Panc1 (cell line): Measurements from ENCODE around the gene DRD3.

ENCODE experiments used
- POLR2AphosphoS5 ChIP-seq: IDR thresholded peaks from 2 replicates; pipeline ENCODE4 v1.6.1; 2012; ENCODE audit warnings: mild to moderate bottlenecking, low read depth, low read length, moderate library complexity
- TF ChIP-seq, protein P1 (sequence below): fragments of 450-650 bp; IDR thresholded peaks from 2 replicates; pipeline ENCODE4 v1.5.1; 2017; ENCODE audit warnings: mild to moderate bottlenecking

DNA sequence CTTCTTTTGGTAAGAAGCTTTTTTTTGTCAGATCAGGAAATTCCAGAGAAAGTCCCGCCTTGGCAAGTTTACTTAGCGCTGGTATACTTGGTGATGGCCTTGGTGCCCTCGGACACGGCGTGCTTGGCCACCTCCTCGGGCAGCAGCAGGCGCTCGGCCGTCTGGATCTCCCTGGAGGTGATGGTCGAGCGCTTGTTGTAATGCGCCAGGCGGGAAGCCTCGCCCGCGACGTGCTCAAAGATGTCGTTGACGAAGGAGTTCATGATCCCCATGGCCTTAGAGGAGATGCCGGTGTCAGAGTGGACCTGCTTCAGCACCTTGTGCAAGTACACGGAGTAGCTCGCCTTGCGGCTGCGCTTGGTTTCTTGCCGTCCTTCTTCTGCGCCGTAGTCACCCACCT lies 75.7 kb downstream of the DRD3 start:
- no peak for TF ChIP-seq POLR2AphosphoS5
- TF ChIP-seq, protein P1, sequence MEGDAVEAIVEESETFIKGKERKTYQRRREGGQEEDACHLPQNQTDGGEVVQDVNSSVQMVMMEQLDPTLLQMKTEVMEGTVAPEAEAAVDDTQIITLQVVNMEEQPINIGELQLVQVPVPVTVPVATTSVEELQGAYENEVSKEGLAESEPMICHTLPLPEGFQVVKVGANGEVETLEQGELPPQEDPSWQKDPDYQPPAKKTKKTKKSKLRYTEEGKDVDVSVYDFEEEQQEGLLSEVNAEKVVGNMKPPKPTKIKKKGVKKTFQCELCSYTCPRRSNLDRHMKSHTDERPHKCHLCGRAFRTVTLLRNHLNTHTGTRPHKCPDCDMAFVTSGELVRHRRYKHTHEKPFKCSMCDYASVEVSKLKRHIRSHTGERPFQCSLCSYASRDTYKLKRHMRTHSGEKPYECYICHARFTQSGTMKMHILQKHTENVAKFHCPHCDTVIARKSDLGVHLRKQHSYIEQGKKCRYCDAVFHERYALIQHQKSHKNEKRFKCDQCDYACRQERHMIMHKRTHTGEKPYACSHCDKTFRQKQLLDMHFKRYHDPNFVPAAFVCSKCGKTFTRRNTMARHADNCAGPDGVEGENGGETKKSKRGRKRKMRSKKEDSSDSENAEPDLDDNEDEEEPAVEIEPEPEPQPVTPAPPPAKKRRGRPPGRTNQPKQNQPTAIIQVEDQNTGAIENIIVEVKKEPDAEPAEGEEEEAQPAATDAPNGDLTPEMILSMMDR = no peak
